ENCODE results near the gene DUSP15. TPM values are rescaled to one million over a fixed set of nuclear protein-coding genes. Genes with fewer than 3 reads are reported as not detected.

DUSP15 gene
- total and polyA plus RNA-seq, 8 donors = 0.45 to 4.7 (median 2.9) TPM; not detected in 3

- H3K27ac ChIP-seq = peak overlapping the region in 3 of 5 donors; percentile 15 to 55 (median 27)
- 67 to 79% (median 77%) methylated on average over 15 of the region's 15 CpGs for WGBS, 5 donors
- intact Hi-C loops (cut with DNase I; ENCODE audit: low total_unique reads) = no loop called here
These were observed 29.2 kb downstream of the DUSP15 start for GRCh38 chr20:31840906-31841816.

GRCh38 chr20:31839782-31840487 lies 30.4 kb downstream of the DUSP15 start:
- intact Hi-C loops (cut with DNase I; ENCODE audit: low total_unique reads) = no loop called here
- Histone ChIP-seq H3K4me1 (peaks cover 19 to 63% (median 26%) of the 10 kb centered on the region in 4 donors), H3K36me3 (no peaks in the 10 kb centered on the region), H3K4me3 (no peak overlapping the region), H3K27me3 (no peaks in the 10 kb centered on the region), H3K9me3 (no peaks in the 10 kb centered on the region), H3K27ac (no peak overlapping the region)
- no peak for DNase-seq
- no peak for TF ChIP-seq EP300 (IDR thresholded peaks at IDR 0.05)
- 66 to 80% (median 72%) methylated on average over 5 of the region's 5 CpGs for WGBS, 5 donors

More at GRCh38 chr20:31840906-31841816, 29.2 kb downstream of the DUSP15 start:
- no peak for DNase-seq
- H3K9me3 ChIP-seq = no peaks in the 10 kb centered on the region
- peaks cover 12 to 60% (median 20%) of the 10 kb centered on the region in 4 donors for H3K4me1 ChIP-seq
- no peaks in the 10 kb centered on the region for H3K36me3 ChIP-seq
- H3K27me3 ChIP-seq = no peaks in the 10 kb centered on the region
- H3K4me3 ChIP-seq = no peak overlapping the region
- no peak for TF ChIP-seq POLR2A (IDR thresholded peaks at IDR 0.05)
- TF ChIP-seq POLR2AphosphoS5 (IDR thresholded peaks at IDR 0.05) = no peak
- TF ChIP-seq EP300 (IDR thresholded peaks at IDR 0.05) = no peak
- TF ChIP-seq CTCF (IDR thresholded peaks at IDR 0.05) = no peak

GRCh38 chr20:31838646-31839292 lies 31.6 kb downstream of the DUSP15 start:
- Histone ChIP-seq H3K9me3 (no peaks in the 10 kb centered on the region), H3K4me1 (peaks cover 19 to 58% (median 29%) of the 10 kb centered on the region in 4 donors), H3K27me3 (peaks cover 0 to 3% (median 0%) of the 10 kb centered on the region in 3 donors), H3K27ac (no peak overlapping the region), H3K36me3 (no peaks in the 10 kb centered on the region), H3K4me3 (no peak overlapping the region)
- DNase-seq = no peak
- 70 to 76% (median 71%) methylated on average over 9 of the region's 9 CpGs for WGBS, 5 donors
- TF ChIP-seq POLR2AphosphoS5 (IDR thresholded peaks at IDR 0.05) = no peak
- no peak for TF ChIP-seq POLR2A (IDR thresholded peaks at IDR 0.05)
- TF ChIP-seq EP300 (IDR thresholded peaks at IDR 0.05) = no peak
- TF ChIP-seq CTCF (IDR thresholded peaks at IDR 0.05) = no peak
- intact Hi-C loops (cut with DNase I; ENCODE audit: low total_unique reads) = no loop called here

- no peak overlapping the region for H3K27ac ChIP-seq
- H3K9me3 ChIP-seq = no peaks in the 10 kb centered on the region
- no peak overlapping the region for H3K4me3 ChIP-seq
- DNase-seq = no peak
- H3K36me3 ChIP-seq = no peaks in the 10 kb centered on the region
- 54 to 62% (median 55%) methylated on average over 3 of the region's 3 CpGs for WGBS, 5 donors
- no peak for TF ChIP-seq POLR2A (IDR thresholded peaks at IDR 0.05)
- peaks cover 18 to 50% (median 30%) of the 10 kb centered on the region in 4 donors for H3K4me1 ChIP-seq
- intact Hi-C loops (cut with DNase I; ENCODE audit: low total_unique reads) = no loop called here
- H3K27me3 ChIP-seq = peaks cover 0 to 7% (median 0%) of the 10 kb centered on the region in 3 donors
These were observed 32.4 kb downstream of the DUSP15 start for GRCh38 chr20:31837896-31838397.
